A549 (cell line): ENCODE results near the gene CYB561.

ENCODE experiments used
- KDM1A ChIP-seq: fragments of 200-600 bp; sonication (generic); IDR thresholded peaks from 2 replicates; pipeline ENCODE4 v1.6.1; 2016; ENCODE audit warnings: low read depth, mild to moderate bottlenecking
- MYC ChIP-seq: IDR thresholded peaks from 2 replicates; pipeline ENCODE4 v1.6.1; 2012; ENCODE audit warnings: mild to moderate bottlenecking, inconsistent platforms, low read length, improper control_type of control experiment, borderline replicate concordance
- TF ChIP-seq, protein P1 (sequence below): fragments of >200 bp; sonication (Bioruptor Twin); formaldehyde crosslinking; IDR thresholded peaks from 3 replicates; pipeline ENCODE4 v1.5.1; 2016

DNA sequence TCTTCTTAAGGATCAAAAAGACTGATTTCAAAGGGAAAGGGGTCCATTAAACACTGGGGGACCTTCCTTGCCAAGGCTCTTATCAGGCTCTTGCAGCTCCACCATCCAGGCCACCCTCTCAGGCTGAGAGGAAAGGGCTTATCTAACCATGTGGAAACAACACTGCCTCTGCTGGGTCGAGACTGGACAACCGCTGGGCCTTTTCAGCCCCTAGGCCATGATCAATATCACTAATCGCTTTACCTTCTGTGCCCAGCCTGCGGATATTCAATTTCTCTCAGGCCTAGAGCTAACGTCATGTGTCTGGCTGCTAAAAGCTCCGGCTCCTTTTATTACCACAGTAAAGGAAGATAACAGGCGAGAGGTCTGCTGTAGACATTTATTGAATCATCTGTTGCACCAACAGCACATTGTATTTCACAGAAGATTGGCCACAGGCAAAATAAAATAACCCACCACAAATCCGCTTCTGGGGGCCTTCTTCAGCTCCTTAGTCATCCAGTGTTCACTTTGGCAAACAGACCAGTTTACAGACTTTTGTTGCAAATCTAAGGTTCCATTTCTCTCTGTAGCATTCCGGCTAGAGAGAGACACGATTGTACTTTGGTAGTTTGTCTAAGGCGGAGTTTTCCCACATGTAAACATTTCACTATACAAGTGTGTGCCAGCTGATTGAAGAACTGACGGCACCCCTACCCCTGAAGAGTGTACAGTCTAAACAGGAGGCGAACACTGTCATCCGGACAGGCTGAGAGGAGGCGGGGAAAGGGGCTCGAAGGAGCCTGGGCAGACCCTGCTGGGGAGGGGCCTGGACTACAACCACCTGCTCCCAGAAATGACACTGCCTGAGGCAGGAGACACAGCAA is 13.9 kb downstream of the CYB561 start:
- TF ChIP-seq KDM1A (no peak), MYC (no peak)
- TF ChIP-seq, protein P1, sequence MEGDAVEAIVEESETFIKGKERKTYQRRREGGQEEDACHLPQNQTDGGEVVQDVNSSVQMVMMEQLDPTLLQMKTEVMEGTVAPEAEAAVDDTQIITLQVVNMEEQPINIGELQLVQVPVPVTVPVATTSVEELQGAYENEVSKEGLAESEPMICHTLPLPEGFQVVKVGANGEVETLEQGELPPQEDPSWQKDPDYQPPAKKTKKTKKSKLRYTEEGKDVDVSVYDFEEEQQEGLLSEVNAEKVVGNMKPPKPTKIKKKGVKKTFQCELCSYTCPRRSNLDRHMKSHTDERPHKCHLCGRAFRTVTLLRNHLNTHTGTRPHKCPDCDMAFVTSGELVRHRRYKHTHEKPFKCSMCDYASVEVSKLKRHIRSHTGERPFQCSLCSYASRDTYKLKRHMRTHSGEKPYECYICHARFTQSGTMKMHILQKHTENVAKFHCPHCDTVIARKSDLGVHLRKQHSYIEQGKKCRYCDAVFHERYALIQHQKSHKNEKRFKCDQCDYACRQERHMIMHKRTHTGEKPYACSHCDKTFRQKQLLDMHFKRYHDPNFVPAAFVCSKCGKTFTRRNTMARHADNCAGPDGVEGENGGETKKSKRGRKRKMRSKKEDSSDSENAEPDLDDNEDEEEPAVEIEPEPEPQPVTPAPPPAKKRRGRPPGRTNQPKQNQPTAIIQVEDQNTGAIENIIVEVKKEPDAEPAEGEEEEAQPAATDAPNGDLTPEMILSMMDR, result no peak
